ENCODE measurements around the gene TTLL5.
A peak's percentile ranks its signal among the peaks of the same experiment; 100 is the strongest.

TTLL5 gene

GRCh38 chr14:75752086-75752485, 91.0 kb downstream of the TTLL5 start (continued):
- peak; percentile 99 for TF ChIP-seq SNAI2 (CRISPR knock-in tag; IDR thresholded peaks at IDR 0.05)
- no peak for TF ChIP-seq BACH2 (CRISPR knock-in tag; IDR thresholded peaks at IDR 0.05; ENCODE audit: borderline replicate concordance)
- no peak for TF ChIP-seq TCF4 (CRISPR knock-in tag; IDR thresholded peaks at IDR 0.05; ENCODE audit: borderline replicate concordance)
- TF ChIP-seq RARB (CRISPR knock-in tag; IDR thresholded peaks at IDR 0.05), result no peak
- no peak for TF ChIP-seq ZC3H10 (CRISPR knock-in tag; IDR thresholded peaks at IDR 0.05)
- peak; percentile 82 for TF ChIP-seq ISL1 (CRISPR knock-in tag; IDR thresholded peaks at IDR 0.05)
- TF ChIP-seq ARNTL (CRISPR knock-in tag; IDR thresholded peaks at IDR 0.05; ENCODE audit: borderline replicate concordance, low read depth), result no peak
- no peak for TF ChIP-seq TOX (CRISPR knock-in tag; IDR thresholded peaks at IDR 0.05; ENCODE audit: borderline replicate concordance)
- no peak for TF ChIP-seq OSR1 (CRISPR knock-in tag; IDR thresholded peaks at IDR 0.05)
- TF ChIP-seq ESRRG (CRISPR knock-in tag; IDR thresholded peaks at IDR 0.05), result no peak
- TF ChIP-seq GLIS3 (CRISPR knock-in tag; IDR thresholded peaks at IDR 0.05), result peak; percentile 78
- TF ChIP-seq CSDC2 (CRISPR knock-in tag; IDR thresholded peaks at IDR 0.05), result peak; percentile 99
- TF ChIP-seq, protein P1, sequence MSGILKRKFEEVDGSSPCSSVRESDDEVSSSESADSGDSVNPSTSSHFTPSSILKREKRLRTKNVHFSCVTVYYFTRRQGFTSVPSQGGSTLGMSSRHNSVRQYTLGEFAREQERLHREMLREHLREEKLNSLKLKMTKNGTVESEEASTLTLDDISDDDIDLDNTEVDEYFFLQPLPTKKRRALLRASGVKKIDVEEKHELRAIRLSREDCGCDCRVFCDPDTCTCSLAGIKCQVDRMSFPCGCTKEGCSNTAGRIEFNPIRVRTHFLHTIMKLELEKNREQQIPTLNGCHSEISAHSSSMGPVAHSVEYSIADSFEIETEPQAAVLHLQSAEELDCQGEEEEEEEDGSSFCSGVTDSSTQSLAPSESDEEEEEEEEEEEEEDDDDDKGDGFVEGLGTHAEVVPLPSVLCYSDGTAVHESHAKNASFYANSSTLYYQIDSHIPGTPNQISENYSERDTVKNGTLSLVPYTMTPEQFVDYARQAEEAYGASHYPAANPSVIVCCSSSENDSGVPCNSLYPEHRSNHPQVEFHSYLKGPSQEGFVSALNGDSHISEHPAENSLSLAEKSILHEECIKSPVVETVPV (CRISPR knock-in tag; IDR thresholded peaks at IDR 0.05), result peak; percentile 59; the same call in 1 of the 2 replicates
- no peak for TF ChIP-seq PPARA (CRISPR knock-in tag; IDR thresholded peaks at IDR 0.05; ENCODE audit: borderline replicate concordance)
- TF ChIP-seq ZFP3 (CRISPR knock-in tag; IDR thresholded peaks at IDR 0.05), result peak; percentile 91
- 0 out of 2 replicates have a peak, but pooled peaks have one; percentile 34 for TF ChIP-seq ZNF8 (CRISPR knock-in tag; IDR thresholded peaks at IDR 0.05)
- TF ChIP-seq, protein P2, sequence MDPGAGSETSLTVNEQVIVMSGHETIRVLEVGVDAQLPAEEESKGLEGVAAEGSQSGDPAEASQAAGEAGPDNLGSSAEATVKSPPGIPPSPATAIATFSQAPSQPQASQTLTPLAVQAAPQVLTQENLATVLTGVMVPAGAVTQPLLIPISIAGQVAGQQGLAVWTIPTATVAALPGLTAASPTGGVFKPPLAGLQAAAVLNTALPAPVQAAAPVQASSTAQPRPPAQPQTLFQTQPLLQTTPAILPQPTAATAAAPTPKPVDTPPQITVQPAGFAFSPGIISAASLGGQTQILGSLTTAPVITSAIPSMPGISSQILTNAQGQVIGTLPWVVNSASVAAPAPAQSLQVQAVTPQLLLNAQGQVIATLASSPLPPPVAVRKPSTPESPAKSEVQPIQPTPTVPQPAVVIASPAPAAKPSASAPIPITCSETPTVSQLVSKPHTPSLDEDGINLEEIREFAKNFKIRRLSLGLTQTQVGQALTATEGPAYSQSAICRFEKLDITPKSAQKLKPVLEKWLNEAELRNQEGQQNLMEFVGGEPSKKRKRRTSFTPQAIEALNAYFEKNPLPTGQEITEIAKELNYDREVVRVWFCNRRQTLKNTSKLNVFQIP (CRISPR knock-in tag; IDR thresholded peaks at IDR 0.05; ENCODE audit: borderline replicate concordance, low read depth), result no peak

DNA sequence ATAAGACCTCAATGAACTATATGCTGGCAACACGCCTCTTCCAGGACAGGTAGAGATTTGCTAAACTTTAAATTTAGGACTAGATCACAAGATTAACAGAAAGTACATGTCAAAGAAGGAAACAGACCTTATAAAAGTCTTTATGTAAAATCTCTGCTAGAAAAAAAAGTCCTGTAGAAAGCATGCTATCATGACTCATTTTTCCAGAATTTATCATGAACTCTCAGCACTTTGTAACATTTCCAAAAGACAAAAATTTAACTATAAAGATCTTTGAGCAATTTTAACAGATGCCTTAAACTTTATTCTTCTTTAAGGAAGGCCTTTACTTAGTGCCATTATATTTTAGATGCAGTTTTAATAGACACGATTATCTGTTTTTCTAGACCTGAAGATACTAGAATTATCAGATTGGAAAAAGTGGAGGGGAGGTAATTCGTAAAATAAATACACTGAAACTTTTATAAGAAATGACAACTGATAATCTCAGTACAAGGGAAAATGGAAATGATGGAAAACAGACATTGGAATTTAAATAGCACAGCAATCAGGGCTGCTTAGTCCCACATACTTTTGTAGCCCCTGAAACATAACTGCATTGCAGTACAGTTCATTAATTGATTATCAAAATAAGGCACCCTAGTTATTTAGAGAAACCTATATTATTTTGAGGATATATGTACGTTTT, 92.0 kb downstream of the TTLL5 start:
- TF ChIP-seq ZFP3 (CRISPR knock-in tag; IDR thresholded peaks at IDR 0.05), result peak; percentile 12; the same call in 1 of the 2 replicates
- no peak for TF ChIP-seq ZNF70 (CRISPR knock-in tag; IDR thresholded peaks at IDR 0.05)
- TF ChIP-seq TOX (CRISPR knock-in tag; IDR thresholded peaks at IDR 0.05; ENCODE audit: borderline replicate concordance), result no peak
- TF ChIP-seq ZNF565 (CRISPR knock-in tag; conservative IDR thresholded peaks at IDR 0.05; ENCODE audit: low read depth), result no peak
- peak; percentile 95 for TF ChIP-seq ISL1 (CRISPR knock-in tag; IDR thresholded peaks at IDR 0.05)
- no peak for TF ChIP-seq CSDC2 (CRISPR knock-in tag; IDR thresholded peaks at IDR 0.05)
- TF ChIP-seq TSHZ2 (CRISPR knock-in tag; IDR thresholded peaks at IDR 0.05), result peak; percentile 72
- no peak for TF ChIP-seq OSR1 (CRISPR knock-in tag; IDR thresholded peaks at IDR 0.05)
- TF ChIP-seq CREB5 (CRISPR knock-in tag; IDR thresholded peaks at IDR 0.05; ENCODE audit: low read depth), result peak; percentile 61; the same call in 1 of the 2 replicates
- TF ChIP-seq TCF4 (CRISPR knock-in tag; IDR thresholded peaks at IDR 0.05; ENCODE audit: borderline replicate concordance), result peak; percentile 54
- 0 out of 2 replicates have a peak, but pooled peaks have one; percentile 52 for TF ChIP-seq PATZ1 (CRISPR knock-in tag; IDR thresholded peaks at IDR 0.05; ENCODE audit: borderline replicate concordance)
- TF ChIP-seq, protein P1 (CRISPR knock-in tag; IDR thresholded peaks at IDR 0.05), result peak; percentile 59
- TF ChIP-seq BACH2 (CRISPR knock-in tag; IDR thresholded peaks at IDR 0.05; ENCODE audit: borderline replicate concordance), result no peak
- TF ChIP-seq ZFP30 (CRISPR knock-in tag; IDR thresholded peaks at IDR 0.05), result 0 out of 2 replicates have a peak, but pooled peaks have one; percentile 14
- no peak for TF ChIP-seq ESRRG (CRISPR knock-in tag; IDR thresholded peaks at IDR 0.05)
- TF ChIP-seq, protein P2 (CRISPR knock-in tag; IDR thresholded peaks at IDR 0.05; ENCODE audit: borderline replicate concordance, low read depth), result no peak; the same call in 1 of the 2 replicates
- TF ChIP-seq RARB (CRISPR knock-in tag; IDR thresholded peaks at IDR 0.05), result no peak
- TF ChIP-seq ZC3H10 (CRISPR knock-in tag; IDR thresholded peaks at IDR 0.05), result no peak
- no peak for TF ChIP-seq ZNF8 (CRISPR knock-in tag; IDR thresholded peaks at IDR 0.05)
- TF ChIP-seq PPARA (CRISPR knock-in tag; IDR thresholded peaks at IDR 0.05; ENCODE audit: borderline replicate concordance), result no peak
- TF ChIP-seq GLIS3 (CRISPR knock-in tag; IDR thresholded peaks at IDR 0.05), result no peak
- no peak for TF ChIP-seq ARNTL (CRISPR knock-in tag; IDR thresholded peaks at IDR 0.05; ENCODE audit: borderline replicate concordance, low read depth)
- no peak for TF ChIP-seq SNAI2 (CRISPR knock-in tag; IDR thresholded peaks at IDR 0.05)
- ATAC-seq, result peak; percentile 74

Data from SK-N-SH treated with all-trans-retinoic acid at 6 μM for 48 hours (cell line).